Omental fat pad (tissue), 4 donors: ENCODE data around the gene ABCE1. TPM values are rescaled to one million over a fixed set of nuclear protein-coding genes. Genes with fewer than 3 reads are reported as not detected.
A peak's percentile ranks its signal among the peaks of the same experiment; 100 is the strongest.

ENCODE experiments used
- ATAC-seq: fragments of 150-250 bp; one replicate; pipeline ENCODE4 v1.9.1; 2016; ENCODE audit warnings: mild to moderate bottlenecking, moderate library complexity; ENCODE audit not compliant: low FRiP score
- DNase-seq: peaks from one replicate; pipeline ENCODE4 v3.0.0-alpha.2; 2019; ENCODE audit warnings: low spot score
- CTCF ChIP-seq, 3 donors: fragments of 450-650 bp; IDR thresholded peaks; one replicate each; pipeline ENCODE4 v1.5.1; 2016 to 2017; ENCODE audit warnings: antibody characterized with exemption in 3 of 3, mild to moderate bottlenecking in 3 of 3, moderate library complexity in 2 of 3
- total RNA-seq, 4 donors: library from RNA; depleted of rRNA; stranded (reverse); fragments of >200 nt; gene quantifications; one replicate each; pipeline ENCODE4 v1.1.0, GENCODE V29; 2016

The ABCE1 gene
- total RNA-seq, 4 donors from 2014 or later = 64.0 to 165 (median 82.4) TPM

GRCh38 chr4:145061318-145061920, 36.7 kb upstream of the ABCE1 start:
- ATAC-seq (peak; percentile 66), DNase-seq (no peak)
- TF ChIP-seq CTCF (IDR thresholded peaks at IDR 0.05) = no peak

GRCh38 chr4:145066063-145066501, 32.0 kb upstream of the ABCE1 start:
- TF ChIP-seq CTCF (IDR thresholded peaks at IDR 0.05) = no peak
- no peak for ATAC-seq
- no peak for DNase-seq

GRCh38 chr4:145069361-145069760, 28.8 kb upstream of the ABCE1 start:
- DNase-seq (no peak), ATAC-seq (no peak)
- no peak for TF ChIP-seq CTCF (IDR thresholded peaks at IDR 0.05)

GRCh38 chr4:145071560-145071959, 26.6 kb upstream of the ABCE1 start:
- ATAC-seq = no peak
- TF ChIP-seq CTCF (IDR thresholded peaks at IDR 0.05) = no peak
- DNase-seq = no peak

- DNase-seq (no peak), ATAC-seq (no peak)
- no peak for TF ChIP-seq CTCF (IDR thresholded peaks at IDR 0.05)
Observed at GRCh38 chr4:145075742-145076468, 22.2 kb upstream of the ABCE1 start.

- ATAC-seq (no peak), DNase-seq (no peak)
- TF ChIP-seq CTCF (IDR thresholded peaks at IDR 0.05) = no peak
Observed at GRCh38 chr4:145076469-145076855, 21.6 kb upstream of the ABCE1 start.

GRCh38 chr4:145081756-145082155, 16.4 kb upstream of the ABCE1 start:
- TF ChIP-seq CTCF (IDR thresholded peaks at IDR 0.05) = no peak

More at GRCh38 chr4:145081756-145082155, 16.4 kb upstream of the ABCE1 start:
- DNase-seq = no peak
- ATAC-seq = no peak
